IMR-90 (cell line): Measurements from ENCODE around the gene DOK4.
"Not testable (repeated sequence)": the region's sequence is repeated elsewhere in the genome, so short reads cannot be mapped to it uniquely, and the experiment has no call there.

Experiments used
- POLR2A ChIP-seq: IDR thresholded peaks from 2 replicates; pipeline ENCODE4 v1.6.1; 2012; ENCODE audit warnings: mild to moderate bottlenecking, low read depth, low read length
- USF2 ChIP-seq: fragments of 150-350 bp; IDR thresholded peaks from 2 replicates; pipeline ENCODE4 v1.6.1; 2017; ENCODE audit warnings: mild to moderate bottlenecking, antibody characterized with exemption, low read length, low read depth

- not testable (repeated sequence) for TF ChIP-seq USF2, POLR2A
These were observed 45.7 kb downstream of the DOK4 start for GRCh38 chr16:57440551-57440950.
